GM23338 (cell line): Measurements from ENCODE around the gene PLOD2.

Experiments used
- CREB1 ChIP-seq: fragments of 250-450 bp; sonication (Bioruptor Pico); IDR thresholded peaks from 2 replicates; pipeline ENCODE4 v1.5.0; 2020; ENCODE audit warnings: low read depth, mild to moderate bottlenecking, moderate library complexity
- CTCF ChIP-seq, 2 experiments: fragments of 200-600 bp in 1 of 2; sonication (generic) in 1 of 2; conservative IDR thresholded peaks; 2 replicates each; pipeline versions ENCODE4 v1.5.1 to v1.6.1; 2016 to 2017; ENCODE audit warnings: antibody characterized with exemption in 2 of 2, low read depth in 2 of 2, mild to moderate bottlenecking in 2 of 2, moderate library complexity in 1 of 2
- ETS1 ChIP-seq: IDR thresholded peaks from 2 replicates; pipeline ENCODE4 v1.6.1; 2016; ENCODE audit warnings: antibody characterized with exemption
- EZH2 ChIP-seq: fragments of 200-600 bp; sonication (generic); IDR thresholded peaks from one replicate; pipeline ENCODE4 v1.8.0; 2017; ENCODE audit warnings: antibody characterized with exemption, mild to moderate bottlenecking, low read depth; ENCODE audit not compliant: unreplicated experiment
- EZH2phosphoT487 ChIP-seq: fragments of 200-600 bp; sonication (generic); IDR thresholded peaks from one replicate; pipeline ENCODE4 v1.8.1; 2018; ENCODE audit warnings: antibody characterized with exemption; ENCODE audit not compliant: unreplicated experiment
- JUNB ChIP-seq: IDR thresholded peaks from one replicate; pipeline ENCODE4 v1.6.1; 2016; ENCODE audit warnings: antibody characterized with exemption; ENCODE audit not compliant: unreplicated experiment
- POLR2AphosphoS5 ChIP-seq: IDR thresholded peaks from 2 replicates; pipeline ENCODE4 v1.6.1; 2016; ENCODE audit warnings: antibody characterized with exemption, low read depth
- REST ChIP-seq: IDR thresholded peaks from one replicate; pipeline ENCODE4 v1.6.1; 2018; ENCODE audit warnings: antibody characterized with exemption; ENCODE audit not compliant: unreplicated experiment
- STAT1 ChIP-seq: IDR thresholded peaks from one replicate; pipeline ENCODE4 v1.6.1; 2016; ENCODE audit warnings: antibody characterized with exemption; ENCODE audit not compliant: unreplicated experiment
- ZNF114 ChIP-seq: fragments of 250-450 bp; sonication (Bioruptor Pico); IDR thresholded peaks from 2 replicates; pipeline ENCODE4 v1.5.0; 2020; ENCODE audit warnings: mild to moderate bottlenecking, moderate library complexity
- ZNF331 ChIP-seq: fragments of 250-450 bp; sonication (Bioruptor Pico); IDR thresholded peaks from 2 replicates; pipeline ENCODE4 v1.5.0; 2020; ENCODE audit warnings: low read depth, mild to moderate bottlenecking, moderate library complexity
- ZNF462 ChIP-seq: fragments of 250-450 bp; sonication (Bioruptor Pico); IDR thresholded peaks from 2 replicates; pipeline ENCODE4 v1.5.0; 2020; ENCODE audit warnings: mild to moderate bottlenecking, moderate library complexity

GRCh38 chr3:146142757-146143156 is 18.2 kb downstream of the PLOD2 start:
- TF ChIP-seq CTCF (conservative IDR thresholded peaks at IDR 0.05; ENCODE audit: low read depth in 2 of 2): no peak
- TF ChIP-seq EZH2phosphoT487: no peak
- no peak for TF ChIP-seq STAT1
- no peak for TF ChIP-seq EZH2
- TF ChIP-seq JUNB: no peak
- no peak for TF ChIP-seq REST
- TF ChIP-seq POLR2AphosphoS5: no peak
- TF ChIP-seq ZNF331 (CRISPR knock-in tag): no peak
- TF ChIP-seq CREB1 (CRISPR knock-in tag): no peak
- TF ChIP-seq ETS1: no peak
- no peak for TF ChIP-seq ZNF114
- TF ChIP-seq ZNF462 (CRISPR knock-in tag): no peak
